ENCODE measurements around the gene HTT-AS. TPM values are rescaled to one million over a fixed set of nuclear protein-coding genes. Genes with fewer than 3 reads are reported as not detected.

HTT-AS gene
- total and polyA plus RNA-seq, 2 experiments from 2014 or later, result not detected

DNA sequence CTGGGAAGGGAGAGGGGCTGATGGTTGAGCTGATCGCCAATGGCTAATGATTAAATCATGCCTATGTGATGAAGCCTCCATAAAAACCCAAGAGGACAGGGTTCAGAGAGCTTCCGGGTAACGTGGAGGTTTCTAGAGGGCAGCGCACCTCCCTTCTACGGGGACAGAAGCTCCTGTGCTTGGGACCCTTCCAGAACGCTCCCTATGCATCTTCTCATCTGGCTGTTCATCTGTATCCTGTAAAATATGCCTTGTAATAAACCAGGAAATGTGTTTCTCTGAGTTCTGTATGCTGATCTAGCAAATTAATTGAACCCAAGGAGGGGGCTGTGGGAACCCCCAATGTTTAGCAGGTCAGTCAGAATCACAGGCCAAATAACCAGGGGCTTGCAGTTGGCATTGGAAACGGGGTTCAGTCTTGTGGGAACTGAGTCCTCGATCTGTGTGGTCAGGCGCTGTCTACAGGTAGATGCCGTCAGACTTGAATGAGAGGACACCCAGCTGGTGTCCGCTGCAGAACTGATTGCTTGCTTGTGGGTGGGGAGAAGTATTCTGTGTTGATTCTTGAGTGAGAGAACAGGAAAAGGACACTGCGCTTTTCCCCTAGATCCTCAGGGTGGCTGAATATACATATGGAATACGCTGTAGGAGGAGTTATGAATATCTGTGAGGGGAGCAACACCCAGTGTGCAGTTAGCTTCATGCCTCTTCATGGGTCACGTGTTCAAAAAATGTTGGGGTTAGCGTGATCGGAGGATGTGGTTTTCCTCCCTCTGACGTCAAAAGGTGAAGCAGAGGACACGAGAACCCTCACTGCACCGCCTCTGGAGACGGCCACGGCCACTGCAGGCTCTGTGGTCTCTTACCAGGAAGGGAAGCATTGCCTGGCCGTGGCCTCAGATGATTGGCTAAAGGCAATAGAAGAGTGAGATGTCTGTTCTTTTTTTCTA lies 29.2 kb downstream of the HTT-AS start:
- no peak for DNase-seq (ENCODE audit: low spot score)
- WGBS (ENCODE audit: low lambda C conversion rate, missing lambda C conversion rate), result 84% methylated on average over 22 of the region's 22 CpGs
- no peaks in the 10 kb centered on the region for H3K9me3 ChIP-seq (ENCODE audit: low read depth)
- no peak overlapping the region for H3K4me3 ChIP-seq
- H4K20me1 ChIP-seq (ENCODE audit: insufficient read depth, poor library complexity, severe bottlenecking), result no peaks in the 10 kb centered on the region
- TF ChIP-seq EZH2phosphoT487 (IDR thresholded peaks at IDR 0.05; ENCODE audit: low read depth, severe bottlenecking, unreplicated experiment), result no peak
- no peak for TF ChIP-seq EZH2 (IDR thresholded peaks at IDR 0.05; ENCODE audit: borderline replicate concordance)
- TF ChIP-seq, protein P1, sequence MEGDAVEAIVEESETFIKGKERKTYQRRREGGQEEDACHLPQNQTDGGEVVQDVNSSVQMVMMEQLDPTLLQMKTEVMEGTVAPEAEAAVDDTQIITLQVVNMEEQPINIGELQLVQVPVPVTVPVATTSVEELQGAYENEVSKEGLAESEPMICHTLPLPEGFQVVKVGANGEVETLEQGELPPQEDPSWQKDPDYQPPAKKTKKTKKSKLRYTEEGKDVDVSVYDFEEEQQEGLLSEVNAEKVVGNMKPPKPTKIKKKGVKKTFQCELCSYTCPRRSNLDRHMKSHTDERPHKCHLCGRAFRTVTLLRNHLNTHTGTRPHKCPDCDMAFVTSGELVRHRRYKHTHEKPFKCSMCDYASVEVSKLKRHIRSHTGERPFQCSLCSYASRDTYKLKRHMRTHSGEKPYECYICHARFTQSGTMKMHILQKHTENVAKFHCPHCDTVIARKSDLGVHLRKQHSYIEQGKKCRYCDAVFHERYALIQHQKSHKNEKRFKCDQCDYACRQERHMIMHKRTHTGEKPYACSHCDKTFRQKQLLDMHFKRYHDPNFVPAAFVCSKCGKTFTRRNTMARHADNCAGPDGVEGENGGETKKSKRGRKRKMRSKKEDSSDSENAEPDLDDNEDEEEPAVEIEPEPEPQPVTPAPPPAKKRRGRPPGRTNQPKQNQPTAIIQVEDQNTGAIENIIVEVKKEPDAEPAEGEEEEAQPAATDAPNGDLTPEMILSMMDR (IDR thresholded peaks at IDR 0.05; ENCODE audit: poor library complexity), result no peak
- H3K79me2 ChIP-seq, result no peaks in the 10 kb centered on the region
- H3K4me1 ChIP-seq (ENCODE audit: insufficient read depth), result no peaks in the 10 kb centered on the region
- no peak overlapping the region for H3K27ac ChIP-seq
- no peaks in the 10 kb centered on the region for H3K36me3 ChIP-seq (replicated peaks; ENCODE audit: insufficient read depth, low read depth)
- H2AFZ ChIP-seq, result no peak overlapping the region
- H3K4me2 ChIP-seq, result no peak overlapping the region
- H3K27me3 ChIP-seq, result no peaks in the 10 kb centered on the region
- H3K9me2 ChIP-seq (replicated peaks; ENCODE audit: insufficient read depth), result no peaks in the 10 kb centered on the region

DNA sequence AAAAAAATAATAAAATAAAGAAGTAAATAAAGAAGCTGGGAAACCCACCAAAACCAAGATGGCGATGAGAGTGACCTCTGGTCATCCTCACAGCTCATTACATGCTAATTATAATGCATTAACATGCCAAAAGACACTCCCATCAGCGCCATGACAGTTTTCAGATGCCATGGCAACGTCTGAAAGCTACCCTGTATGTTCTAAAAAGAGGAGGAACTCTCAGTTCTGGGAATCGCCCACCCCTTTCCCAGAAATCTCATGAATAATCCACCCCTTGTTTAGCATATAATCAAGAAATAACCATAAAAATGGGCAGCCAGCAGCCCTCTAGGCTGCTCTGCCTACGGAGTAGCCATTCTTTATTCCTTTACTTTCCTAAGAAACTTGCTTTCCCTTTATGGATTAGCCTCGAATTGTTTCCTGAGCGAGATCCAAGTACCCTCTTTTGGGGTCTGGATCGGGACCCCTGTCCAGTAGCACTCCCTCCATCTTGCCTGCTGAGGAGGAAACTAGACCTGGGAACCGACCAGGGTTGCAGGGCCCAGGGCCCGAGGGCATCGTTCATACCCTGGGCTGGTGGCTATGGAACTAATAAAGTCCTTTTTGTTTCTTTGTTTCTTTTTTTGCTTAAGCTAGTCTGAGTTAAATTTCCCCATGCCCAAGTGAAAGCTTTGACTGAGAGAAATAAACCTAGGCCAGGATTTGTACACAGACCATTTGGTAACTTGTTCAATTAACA lies 30.9 kb downstream of the HTT-AS start:
- WGBS (ENCODE audit: low lambda C conversion rate, missing lambda C conversion rate), result 91% methylated on average over 11 of the region's 11 CpGs
- H3K36me3 ChIP-seq (replicated peaks; ENCODE audit: insufficient read depth, low read depth), result no peaks in the 10 kb centered on the region

DNA sequence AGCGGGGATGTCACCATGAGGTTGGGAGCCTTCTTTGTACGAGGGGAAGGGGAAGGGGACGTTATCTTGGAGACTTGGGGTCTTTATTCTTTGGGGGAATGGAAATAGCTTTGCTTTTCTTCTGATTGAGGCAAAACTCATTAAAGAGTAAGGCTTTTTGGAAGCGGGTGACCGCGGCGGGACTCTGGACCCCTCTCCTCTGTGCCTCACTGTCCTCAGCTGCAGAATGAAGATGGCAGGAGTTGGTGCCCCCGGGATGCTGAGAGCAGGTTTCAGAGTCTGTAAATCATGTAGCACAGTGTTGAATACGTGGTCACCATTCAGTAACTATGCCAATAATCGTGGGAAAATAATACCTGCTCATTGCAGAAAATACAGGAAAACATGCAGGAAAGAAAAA lies 32.1 kb downstream of the HTT-AS start:
- Histone ChIP-seq H3K4me2 (no peak overlapping the region), H3K79me2 (no peaks in the 10 kb centered on the region), H3K9me3 (ENCODE audit: low read depth) (no peaks in the 10 kb centered on the region), H3K4me3 (no peak overlapping the region), H3K27me3 (no peaks in the 10 kb centered on the region), H3K36me3 (replicated peaks; ENCODE audit: insufficient read depth, low read depth) (no peaks in the 10 kb centered on the region), H3K27ac (no peak overlapping the region), H3K4me1 (ENCODE audit: insufficient read depth) (no peaks in the 10 kb centered on the region), H2AFZ (no peak overlapping the region), H4K20me1 (ENCODE audit: insufficient read depth, poor library complexity, severe bottlenecking) (no peaks in the 10 kb centered on the region), H3K9me2 (replicated peaks; ENCODE audit: insufficient read depth) (no peaks in the 10 kb centered on the region)
- TF ChIP-seq, protein P1 (IDR thresholded peaks at IDR 0.05; ENCODE audit: poor library complexity), result no peak
- no peak for TF ChIP-seq EZH2phosphoT487 (IDR thresholded peaks at IDR 0.05; ENCODE audit: low read depth, severe bottlenecking, unreplicated experiment)
- TF ChIP-seq EZH2 (IDR thresholded peaks at IDR 0.05; ENCODE audit: borderline replicate concordance), result no peak
- DNase-seq (ENCODE audit: low spot score), result no peak
- WGBS (ENCODE audit: low lambda C conversion rate, missing lambda C conversion rate), result 93% methylated on average over 10 of the region's 10 CpGs

More for the DNA sequence above, 30.9 kb downstream of the HTT-AS start:
- H3K9me3 ChIP-seq (ENCODE audit: low read depth), result no peaks in the 10 kb centered on the region
- DNase-seq (ENCODE audit: low spot score), result no peak
- H3K4me2 ChIP-seq, result no peak overlapping the region
- no peak for TF ChIP-seq EZH2phosphoT487 (IDR thresholded peaks at IDR 0.05; ENCODE audit: low read depth, severe bottlenecking, unreplicated experiment)
- TF ChIP-seq, protein P1 (IDR thresholded peaks at IDR 0.05; ENCODE audit: poor library complexity), result no peak
- no peak for TF ChIP-seq EZH2 (IDR thresholded peaks at IDR 0.05; ENCODE audit: borderline replicate concordance)
- no peak overlapping the region for H3K27ac ChIP-seq
- H3K79me2 ChIP-seq, result no peaks in the 10 kb centered on the region
- no peaks in the 10 kb centered on the region for H4K20me1 ChIP-seq (ENCODE audit: insufficient read depth, poor library complexity, severe bottlenecking)
- no peak overlapping the region for H3K4me3 ChIP-seq
- no peaks in the 10 kb centered on the region for H3K9me2 ChIP-seq (replicated peaks; ENCODE audit: insufficient read depth)
- H2AFZ ChIP-seq, result no peak overlapping the region
- no peaks in the 10 kb centered on the region for H3K4me1 ChIP-seq (ENCODE audit: insufficient read depth)
- H3K27me3 ChIP-seq, result no peaks in the 10 kb centered on the region

All from hepatocyte (in vitro differentiated cells).